ENCODE results near the gene ENOX2. TPM values are rescaled to one million over a fixed set of nuclear protein-coding genes. Genes with fewer than 3 reads are reported as not detected.
"Not testable (repeated sequence)": the region's sequence is repeated elsewhere in the genome, so short reads cannot be mapped to it uniquely, and the experiment has no call there.

The ENOX2 gene
- total RNA-seq, 1 donor from 2014 or later, result 14.0 TPM

GRCh38 chrX:130933358-130933757, 30.3 kb upstream of the ENOX2 start:
- Mint-ChIP-seq H3K9me3 (ENCODE audit: unreplicated experiment) (no peaks in the 10 kb centered on the region), H3K36me3 (ENCODE audit: low read depth, unreplicated experiment) (no peaks in the 10 kb centered on the region), H3K27ac (ENCODE audit: unreplicated experiment) (no peak overlapping the region), H3K27me3 (ENCODE audit: unreplicated experiment) (no peaks in the 10 kb centered on the region), H3K4me1 (ENCODE audit: unreplicated experiment) (no peaks in the 10 kb centered on the region), H3K4me3 (ENCODE audit: unreplicated experiment) (no peak overlapping the region)
- DNase-seq (ENCODE audit: low spot score), result no peak
- TF ChIP-seq, protein P1, sequence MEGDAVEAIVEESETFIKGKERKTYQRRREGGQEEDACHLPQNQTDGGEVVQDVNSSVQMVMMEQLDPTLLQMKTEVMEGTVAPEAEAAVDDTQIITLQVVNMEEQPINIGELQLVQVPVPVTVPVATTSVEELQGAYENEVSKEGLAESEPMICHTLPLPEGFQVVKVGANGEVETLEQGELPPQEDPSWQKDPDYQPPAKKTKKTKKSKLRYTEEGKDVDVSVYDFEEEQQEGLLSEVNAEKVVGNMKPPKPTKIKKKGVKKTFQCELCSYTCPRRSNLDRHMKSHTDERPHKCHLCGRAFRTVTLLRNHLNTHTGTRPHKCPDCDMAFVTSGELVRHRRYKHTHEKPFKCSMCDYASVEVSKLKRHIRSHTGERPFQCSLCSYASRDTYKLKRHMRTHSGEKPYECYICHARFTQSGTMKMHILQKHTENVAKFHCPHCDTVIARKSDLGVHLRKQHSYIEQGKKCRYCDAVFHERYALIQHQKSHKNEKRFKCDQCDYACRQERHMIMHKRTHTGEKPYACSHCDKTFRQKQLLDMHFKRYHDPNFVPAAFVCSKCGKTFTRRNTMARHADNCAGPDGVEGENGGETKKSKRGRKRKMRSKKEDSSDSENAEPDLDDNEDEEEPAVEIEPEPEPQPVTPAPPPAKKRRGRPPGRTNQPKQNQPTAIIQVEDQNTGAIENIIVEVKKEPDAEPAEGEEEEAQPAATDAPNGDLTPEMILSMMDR (IDR thresholded peaks at IDR 0.05; ENCODE audit: unreplicated experiment), result no peak

DNA sequence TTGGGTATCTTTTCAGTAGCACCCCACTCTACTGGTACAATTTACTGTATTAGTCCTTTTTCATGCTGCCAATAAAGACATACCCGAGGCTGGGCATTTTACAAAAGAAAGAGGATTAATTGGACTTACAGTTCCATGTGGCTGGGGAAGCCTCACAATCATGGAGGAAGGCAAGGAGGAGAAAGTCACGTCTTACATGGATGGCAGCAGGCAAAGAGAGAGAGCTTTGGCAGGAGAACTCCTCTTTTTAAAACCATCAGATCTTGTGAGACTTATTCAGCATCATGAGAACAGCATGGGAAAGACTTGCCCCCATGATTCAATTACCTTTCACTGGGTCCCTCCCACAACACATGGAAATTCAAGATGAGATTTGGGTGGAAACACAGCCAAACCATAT, 17.4 kb upstream of the ENOX2 start:
- not testable (repeated sequence) for H3K27me3 Mint-ChIP-seq (ENCODE audit: unreplicated experiment); H3K4me3 Mint-ChIP-seq (ENCODE audit: unreplicated experiment)

GRCh38 chrX:130919676-130920075, 16.7 kb upstream of the ENOX2 start:
- not testable (repeated sequence) for H3K4me3 Mint-ChIP-seq (ENCODE audit: unreplicated experiment); H3K27ac Mint-ChIP-seq (ENCODE audit: unreplicated experiment); DNase-seq (ENCODE audit: low spot score); H3K9me3 Mint-ChIP-seq (ENCODE audit: unreplicated experiment); H3K36me3 Mint-ChIP-seq (ENCODE audit: low read depth, unreplicated experiment); H3K27me3 Mint-ChIP-seq (ENCODE audit: unreplicated experiment); H3K4me1 Mint-ChIP-seq (ENCODE audit: unreplicated experiment)

More for the DNA sequence above, 17.4 kb upstream of the ENOX2 start:
- H3K4me1 Mint-ChIP-seq (ENCODE audit: unreplicated experiment); H3K9me3 Mint-ChIP-seq (ENCODE audit: unreplicated experiment); H3K27ac Mint-ChIP-seq (ENCODE audit: unreplicated experiment); H3K36me3 Mint-ChIP-seq (ENCODE audit: low read depth, unreplicated experiment); DNase-seq (ENCODE audit: low spot score): not testable (repeated sequence)

DNA sequence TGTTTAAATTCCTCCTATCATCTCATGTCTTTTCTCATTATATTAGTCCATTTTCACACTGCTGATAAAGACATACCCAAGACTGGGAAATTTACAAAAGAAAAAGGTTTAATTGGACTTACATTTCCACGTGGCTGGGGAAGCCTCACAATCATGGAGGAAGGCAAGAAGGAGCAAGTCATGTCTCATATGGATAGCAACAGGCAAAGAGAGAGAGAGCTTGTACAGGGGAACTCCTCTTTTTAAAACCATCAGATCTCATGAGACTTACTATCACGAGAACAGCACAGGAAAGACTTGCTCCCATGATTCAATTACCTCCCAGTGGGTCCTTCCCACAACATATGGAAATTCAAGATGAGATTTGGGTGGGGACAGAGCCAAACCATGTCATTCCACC, 15.5 kb upstream of the ENOX2 start:
- H3K9me3 Mint-ChIP-seq (ENCODE audit: unreplicated experiment); H3K4me1 Mint-ChIP-seq (ENCODE audit: unreplicated experiment); H3K4me3 Mint-ChIP-seq (ENCODE audit: unreplicated experiment); H3K36me3 Mint-ChIP-seq (ENCODE audit: low read depth, unreplicated experiment); H3K27me3 Mint-ChIP-seq (ENCODE audit: unreplicated experiment); H3K27ac Mint-ChIP-seq (ENCODE audit: unreplicated experiment); DNase-seq (ENCODE audit: low spot score): not testable (repeated sequence)

GRCh38 chrX:130916636-130917422, 13.8 kb upstream of the ENOX2 start:
- Mint-ChIP-seq H3K4me3 (ENCODE audit: unreplicated experiment) (no peak overlapping the region), H3K36me3 (ENCODE audit: low read depth, unreplicated experiment) (no peaks in the 10 kb centered on the region), H3K27me3 (ENCODE audit: unreplicated experiment) (peaks cover 2% of the 10 kb centered on the region), H3K4me1 (ENCODE audit: unreplicated experiment) (no peaks in the 10 kb centered on the region), H3K27ac (ENCODE audit: unreplicated experiment) (no peak overlapping the region), H3K9me3 (ENCODE audit: unreplicated experiment) (no peaks in the 10 kb centered on the region)
- TF ChIP-seq, protein P1 (IDR thresholded peaks at IDR 0.05; ENCODE audit: unreplicated experiment), result peak; percentile 67
- peak; percentile 45 for DNase-seq (ENCODE audit: low spot score)

GRCh38 chrX:130915302-130915701, 12.3 kb upstream of the ENOX2 start:
- Mint-ChIP-seq H3K9me3 (ENCODE audit: unreplicated experiment) (no peaks in the 10 kb centered on the region), H3K27ac (ENCODE audit: unreplicated experiment) (no peak overlapping the region), H3K27me3 (ENCODE audit: unreplicated experiment) (peaks cover 2% of the 10 kb centered on the region), H3K4me1 (ENCODE audit: unreplicated experiment) (no peaks in the 10 kb centered on the region), H3K4me3 (ENCODE audit: unreplicated experiment) (no peak overlapping the region), H3K36me3 (ENCODE audit: low read depth, unreplicated experiment) (no peaks in the 10 kb centered on the region)
- DNase-seq (ENCODE audit: low spot score), result no peak
- TF ChIP-seq, protein P1 (IDR thresholded peaks at IDR 0.05; ENCODE audit: unreplicated experiment), result no peak
